Measurements from ENCODE around the gene SLC16A3. TPM values are rescaled to one million over a fixed set of nuclear protein-coding genes. Genes with fewer than 3 reads are reported as not detected.
A peak's percentile ranks its signal among the peaks of the same experiment; 100 is the strongest.
"Not testable (repeated sequence)": the region's sequence is repeated elsewhere in the genome, so short reads cannot be mapped to it uniquely, and the experiment has no call there.

The SLC16A3 gene
- total RNA-seq, 1 donor from 2014 or later: 253 TPM

- intact Hi-C loops (cut with DNase I): loop anchor here (1.0 to 5.0 kb wide), 2 partner anchors 36 to 115 kb away; no protein-coding TSS in a partner anchor
- peak overlapping the region in 1 of 2 donors; percentile 6 for H3K4me3 ChIP-seq
- DNase-seq (ENCODE audit: low spot score in 2 of 2): peak; percentile 59 to 92
- H3K36me3 ChIP-seq: peaks cover 0 to 4% of the 10 kb centered on the region in 2 donors
- peak overlapping the region in 1 of 2 donors; percentile 32 for H3K27ac ChIP-seq
- H3K4me1 ChIP-seq: peaks cover 0 to 7% of the 10 kb centered on the region in 2 donors
- H3K27me3 ChIP-seq: no peaks in the 10 kb centered on the region
- H3K9me3 ChIP-seq: no peaks in the 10 kb centered on the region
- TF ChIP-seq, protein P1, sequence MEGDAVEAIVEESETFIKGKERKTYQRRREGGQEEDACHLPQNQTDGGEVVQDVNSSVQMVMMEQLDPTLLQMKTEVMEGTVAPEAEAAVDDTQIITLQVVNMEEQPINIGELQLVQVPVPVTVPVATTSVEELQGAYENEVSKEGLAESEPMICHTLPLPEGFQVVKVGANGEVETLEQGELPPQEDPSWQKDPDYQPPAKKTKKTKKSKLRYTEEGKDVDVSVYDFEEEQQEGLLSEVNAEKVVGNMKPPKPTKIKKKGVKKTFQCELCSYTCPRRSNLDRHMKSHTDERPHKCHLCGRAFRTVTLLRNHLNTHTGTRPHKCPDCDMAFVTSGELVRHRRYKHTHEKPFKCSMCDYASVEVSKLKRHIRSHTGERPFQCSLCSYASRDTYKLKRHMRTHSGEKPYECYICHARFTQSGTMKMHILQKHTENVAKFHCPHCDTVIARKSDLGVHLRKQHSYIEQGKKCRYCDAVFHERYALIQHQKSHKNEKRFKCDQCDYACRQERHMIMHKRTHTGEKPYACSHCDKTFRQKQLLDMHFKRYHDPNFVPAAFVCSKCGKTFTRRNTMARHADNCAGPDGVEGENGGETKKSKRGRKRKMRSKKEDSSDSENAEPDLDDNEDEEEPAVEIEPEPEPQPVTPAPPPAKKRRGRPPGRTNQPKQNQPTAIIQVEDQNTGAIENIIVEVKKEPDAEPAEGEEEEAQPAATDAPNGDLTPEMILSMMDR (IDR thresholded peaks at IDR 0.05): peak; percentile 86 to 94 (median 92)
Observed at GRCh38 chr17:82205720-82206508, 22.9 kb upstream of the SLC16A3 start.

DNA sequence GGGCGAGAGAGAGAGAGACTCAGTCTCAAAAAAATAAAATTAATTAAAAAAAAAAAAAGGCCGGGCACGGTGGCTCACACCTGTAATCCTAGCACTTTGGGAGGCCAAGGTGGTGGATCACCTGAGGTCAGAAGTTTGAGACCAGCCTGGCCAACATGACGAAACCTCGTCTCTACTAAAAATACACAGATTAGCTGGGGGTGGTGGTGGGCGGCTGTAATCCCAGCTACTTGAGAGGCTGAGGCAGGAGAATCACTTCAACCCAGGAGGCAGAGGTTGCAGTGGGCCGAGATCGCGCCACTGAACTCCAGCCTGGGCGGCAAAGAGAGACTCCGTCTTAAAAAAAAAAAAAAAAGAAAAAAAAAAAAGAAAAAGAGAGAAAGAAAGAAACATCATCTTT lies 18.2 kb upstream of the SLC16A3 start:
- not testable (repeated sequence) for H3K9me3 ChIP-seq; H3K27ac ChIP-seq; H3K4me3 ChIP-seq; DNase-seq (ENCODE audit: low spot score in 2 of 2); H3K27me3 ChIP-seq; H3K36me3 ChIP-seq
- intact Hi-C loops (cut with DNase I): loop anchor here (5.0 kb wide), 1 partner anchor 188 kb away; the partner anchor contains the start of genes CENPX and LRRC45
- peaks cover 5 to 15% of the 10 kb centered on the region in 2 donors for H3K4me1 ChIP-seq

DNA sequence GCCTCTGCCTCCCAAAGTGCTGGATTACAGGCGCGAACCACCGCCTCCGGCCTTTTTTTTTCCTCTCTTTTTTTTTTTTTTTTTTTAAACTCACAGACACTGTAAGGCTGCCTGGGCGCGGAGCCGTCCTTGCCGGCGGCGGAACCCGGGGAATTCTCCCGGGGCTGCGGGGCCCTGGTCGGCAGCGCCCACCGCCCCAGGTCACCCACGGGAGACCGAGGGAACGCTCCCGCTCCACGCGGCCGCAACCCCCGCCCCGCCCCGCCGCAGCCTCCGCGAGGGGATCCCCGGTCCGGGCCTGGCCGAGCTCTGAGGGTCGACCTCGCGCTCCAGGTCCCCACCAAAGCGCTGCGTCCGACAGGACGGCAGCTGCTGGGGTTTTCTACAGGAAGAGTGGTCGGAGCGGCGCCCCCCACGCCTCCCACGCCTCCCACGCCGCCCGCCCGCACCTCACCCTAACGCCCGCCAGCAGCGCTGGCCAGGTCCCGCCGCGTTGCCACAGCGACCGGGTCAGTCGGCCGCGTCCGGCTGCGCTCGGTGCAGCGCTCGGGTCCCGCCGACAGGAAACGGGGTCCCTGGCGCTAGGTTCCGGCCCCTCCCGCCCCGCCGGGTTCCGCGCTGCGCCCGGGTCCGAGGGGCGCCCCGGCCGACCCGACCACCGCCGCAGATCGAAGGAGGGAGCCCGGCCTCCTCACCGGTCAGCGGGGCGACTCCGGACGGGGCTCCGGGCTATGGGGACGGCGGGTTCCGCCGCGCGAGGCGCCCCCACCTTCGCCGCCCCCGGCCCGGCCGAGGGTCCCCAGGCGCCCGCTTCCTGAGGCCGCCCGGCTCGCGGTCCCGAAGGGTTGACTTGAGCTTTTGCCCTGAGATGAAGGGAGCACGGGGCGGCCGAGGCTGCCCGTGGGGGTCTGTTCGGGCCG lies 16.3 kb upstream of the SLC16A3 start, which contains the start of gene CCDC57:
CCDC57 (minus strand) TSS at position 512 of the 920 bp plus-strand sequence. CDS start 10,898 bp downstream, outside the sequence.
- peak within 1 kb of the TSS; percentile 55 to 99 for H3K4me3 ChIP-seq
- peaks cover 20 to 30% of the 10 kb centered on the region in 2 donors for H3K4me1 ChIP-seq
- DNase-seq (ENCODE audit: low spot score in 2 of 2): peak in 1 of 2 donors; percentile 89
- H3K36me3 ChIP-seq: no peaks in the 10 kb centered on the region
- H3K27ac ChIP-seq: peak within 1 kb of the TSS; percentile 55 to 89
- TF ChIP-seq, protein P1 (IDR thresholded peaks at IDR 0.05): peak in 1 of 3 experiments; percentile 10
- H3K9me3 ChIP-seq: no peaks in the 10 kb centered on the region
- H3K27me3 ChIP-seq: no peaks in the 10 kb centered on the region
- intact Hi-C loops (cut with DNase I): loop anchor here (2.0 to 5.0 kb wide), 3 partner anchors 18 to 190 kb away; partner anchors contain the start of genes CENPX, CSNK1D and LRRC45

- Histone ChIP-seq H3K9me3 (no peaks in the 10 kb centered on the region), H3K27ac (peak overlapping the region; percentile 55 to 89), H3K4me3 (peak overlapping the region; percentile 55 to 99), H3K27me3 (no peaks in the 10 kb centered on the region), H3K36me3 (no peaks in the 10 kb centered on the region), H3K4me1 (peaks cover 25 to 37% of the 10 kb centered on the region in 2 donors)
- peak in 1 of 2 donors; percentile 76 for DNase-seq (ENCODE audit: low spot score in 2 of 2)
- TF ChIP-seq, protein P1 (IDR thresholded peaks at IDR 0.05): no peak
- intact Hi-C loops (cut with DNase I): loop anchor here (2.0 to 5.0 kb wide), 3 partner anchors 17 to 191 kb away; partner anchors contain the start of genes CENPX, CSNK1D and LRRC45
Observed at GRCh38 chr17:82213251-82214011, 15.4 kb upstream of the SLC16A3 start.

DNA sequence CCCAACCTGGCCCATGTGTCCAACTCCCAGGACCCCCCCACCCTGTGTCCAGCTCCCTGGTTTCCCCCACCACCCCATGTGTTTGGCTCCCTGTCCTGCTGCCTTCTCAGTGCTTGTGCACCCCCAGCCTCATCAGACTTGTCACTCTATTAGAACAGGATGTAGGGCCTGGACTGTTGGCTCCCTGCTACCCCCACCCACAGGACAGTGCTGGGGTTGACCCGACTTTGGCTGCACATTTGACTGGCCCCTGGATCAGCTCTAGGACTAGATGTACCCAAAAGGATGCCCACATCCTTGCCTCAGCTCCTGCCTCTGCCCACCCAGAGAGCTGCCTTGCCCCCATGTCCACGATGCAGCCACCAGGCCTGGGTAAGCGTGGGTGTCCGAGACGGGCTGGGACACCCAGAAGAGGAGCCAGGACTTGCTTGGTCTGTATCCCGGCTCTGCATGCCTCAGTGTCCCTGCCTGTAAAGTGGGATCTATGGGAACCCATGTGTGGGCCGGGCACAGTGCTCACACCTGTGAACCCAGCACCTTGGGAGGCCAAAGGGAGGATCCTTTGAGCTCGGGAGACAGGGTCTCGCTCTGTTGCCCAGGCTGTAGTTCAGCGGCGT lies 14.7 kb upstream of the SLC16A3 start:
- H3K4me1 ChIP-seq: peaks cover 25 to 37% of the 10 kb centered on the region in 2 donors
- TF ChIP-seq, protein P1 (IDR thresholded peaks at IDR 0.05): no peak

More for the DNA sequence above, 14.7 kb upstream of the SLC16A3 start:
- no peaks in the 10 kb centered on the region for H3K9me3 ChIP-seq
- no peak for DNase-seq (ENCODE audit: low spot score in 2 of 2)
- intact Hi-C loops (cut with DNase I): loop anchor here (5.0 kb wide), 1 partner anchor 192 kb away; the partner anchor contains the start of genes CENPX and LRRC45
- H3K4me3 ChIP-seq: no peak overlapping the region
- H3K27ac ChIP-seq: no peak overlapping the region
- no peaks in the 10 kb centered on the region for H3K27me3 ChIP-seq
- H3K36me3 ChIP-seq: no peaks in the 10 kb centered on the region

All from ascending aorta (tissue), 2 donors.